ENCODE measurements around the gene AGAP3.

The AGAP3 gene

DNA sequence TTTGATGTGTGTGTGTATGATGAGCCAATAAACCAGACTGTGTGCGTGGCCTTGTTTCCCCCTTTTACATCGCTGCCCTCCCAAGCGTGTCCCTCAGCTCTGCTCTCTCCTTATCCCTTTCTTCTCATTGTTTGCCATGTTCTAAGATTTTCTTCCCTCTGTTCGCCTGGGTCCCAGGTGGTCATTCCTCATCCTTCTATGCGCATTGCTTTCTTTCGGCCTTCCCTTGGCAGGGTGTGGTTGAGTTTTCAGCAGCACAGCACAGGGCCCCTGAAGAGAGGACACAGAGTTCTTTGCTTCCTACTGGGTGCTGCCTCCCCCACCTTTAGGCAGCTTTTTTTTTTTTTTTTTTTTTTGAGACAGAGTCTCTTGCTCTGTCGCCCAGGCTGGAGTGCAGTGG is 58.1 kb downstream of the AGAP3 start:
- no peak for DNase-seq (ENCODE audit: extremely low spot score, insufficient read length, low read depth)
- FAIRE-seq, result no peak

GRCh38 chr7:151146761-151147160 is 60.5 kb downstream of the AGAP3 start:
- DNase-seq (ENCODE audit: extremely low spot score, insufficient read length, low read depth), result no peak
- no peak for FAIRE-seq

DNA sequence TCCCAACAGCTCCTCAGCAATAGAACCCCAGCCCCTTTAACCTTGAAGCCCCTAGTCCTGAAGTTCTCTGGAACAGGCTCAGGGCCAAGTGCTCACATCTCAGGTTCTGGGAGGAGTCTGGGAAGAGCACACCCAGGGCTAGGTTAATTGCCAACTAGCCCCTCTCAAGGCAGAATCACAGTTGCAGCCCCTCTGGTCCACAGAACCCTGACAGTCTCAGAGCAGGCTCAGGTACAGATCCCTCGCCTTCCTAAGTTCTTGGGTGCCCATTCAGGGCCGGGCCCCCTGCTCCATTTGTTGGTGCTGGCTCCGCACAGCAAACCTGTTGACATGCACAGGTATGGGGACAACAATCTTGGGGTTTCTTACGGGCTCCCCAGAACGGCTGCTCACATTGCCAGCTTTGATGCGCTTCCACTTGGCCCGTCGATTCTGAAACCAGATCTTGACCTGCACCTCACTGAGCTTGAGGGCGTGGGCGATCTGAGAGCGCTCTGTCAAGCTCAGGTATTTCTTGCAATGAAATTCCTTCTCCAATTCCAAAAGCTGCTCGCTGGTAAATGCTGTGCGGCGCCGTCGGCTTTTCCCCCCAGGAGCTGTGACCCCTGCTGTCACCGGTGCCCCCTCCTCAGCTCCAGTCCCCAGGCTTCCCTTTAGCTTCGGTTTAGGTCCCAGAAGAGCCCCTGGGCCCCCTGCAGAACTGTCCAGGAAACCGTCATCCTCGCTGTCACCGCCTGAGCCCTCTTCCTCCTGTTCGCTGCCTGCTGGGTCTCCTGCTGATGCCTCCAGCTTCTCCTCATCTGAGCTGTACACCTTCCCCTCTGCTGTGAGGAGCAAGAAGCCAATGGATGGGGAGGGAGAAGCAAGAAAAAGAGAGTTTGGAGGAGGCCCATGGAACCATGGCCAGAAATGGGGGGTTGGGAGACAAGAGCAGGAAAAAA is 62.3 kb downstream of the AGAP3 start:
- DNase-seq (ENCODE audit: extremely low spot score, insufficient read length, low read depth), result no peak
- no peak for FAIRE-seq

GRCh38 chr7:151150388-151150787 is 64.1 kb downstream of the AGAP3 start:
- DNase-seq (ENCODE audit: extremely low spot score, insufficient read length, low read depth) (no peak), FAIRE-seq (no peak)

DNA sequence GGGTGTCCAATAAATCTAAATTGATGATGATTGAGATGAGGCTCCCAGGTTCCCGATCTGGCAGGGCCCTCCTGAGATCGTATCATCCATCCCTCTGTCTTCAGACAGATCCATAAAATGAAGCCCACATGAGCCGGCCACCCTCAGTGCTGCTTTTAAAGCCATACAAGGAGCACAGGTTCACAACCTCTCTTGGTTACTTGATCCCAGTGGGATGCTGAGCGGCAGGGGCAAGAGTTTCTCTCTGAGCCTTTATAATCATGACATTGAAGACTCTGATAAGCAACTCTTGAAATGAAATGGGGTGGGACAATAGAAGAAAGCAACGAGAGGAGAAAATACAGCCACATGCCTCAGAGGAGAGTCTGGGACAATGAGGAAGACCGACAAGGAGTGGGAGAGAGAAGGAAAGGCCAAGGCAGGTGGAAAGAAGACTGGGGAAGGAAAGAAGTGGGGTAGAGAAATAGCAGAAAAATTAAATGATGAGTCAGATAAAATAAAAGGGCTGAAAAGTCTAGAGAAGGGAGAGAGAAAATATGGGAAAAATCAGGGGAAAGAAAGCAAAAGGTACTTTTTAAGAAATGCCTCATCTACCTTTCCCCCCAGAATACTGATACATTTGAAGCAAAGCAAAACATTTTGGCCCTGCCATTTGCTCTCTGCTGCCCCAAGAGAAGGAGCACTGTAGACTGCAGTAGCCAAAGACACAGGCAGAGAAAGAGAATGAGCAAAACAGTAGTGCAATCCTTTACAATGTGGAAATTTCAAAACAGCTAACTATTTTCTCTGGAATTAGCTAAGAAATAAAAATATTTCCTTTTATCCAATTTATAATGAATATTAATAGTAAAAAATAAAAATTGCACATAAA is 66.6 kb downstream of the AGAP3 start:
- DNase-seq (ENCODE audit: extremely low spot score, insufficient read length, low read depth), result no peak
- FAIRE-seq, result no peak

DNA sequence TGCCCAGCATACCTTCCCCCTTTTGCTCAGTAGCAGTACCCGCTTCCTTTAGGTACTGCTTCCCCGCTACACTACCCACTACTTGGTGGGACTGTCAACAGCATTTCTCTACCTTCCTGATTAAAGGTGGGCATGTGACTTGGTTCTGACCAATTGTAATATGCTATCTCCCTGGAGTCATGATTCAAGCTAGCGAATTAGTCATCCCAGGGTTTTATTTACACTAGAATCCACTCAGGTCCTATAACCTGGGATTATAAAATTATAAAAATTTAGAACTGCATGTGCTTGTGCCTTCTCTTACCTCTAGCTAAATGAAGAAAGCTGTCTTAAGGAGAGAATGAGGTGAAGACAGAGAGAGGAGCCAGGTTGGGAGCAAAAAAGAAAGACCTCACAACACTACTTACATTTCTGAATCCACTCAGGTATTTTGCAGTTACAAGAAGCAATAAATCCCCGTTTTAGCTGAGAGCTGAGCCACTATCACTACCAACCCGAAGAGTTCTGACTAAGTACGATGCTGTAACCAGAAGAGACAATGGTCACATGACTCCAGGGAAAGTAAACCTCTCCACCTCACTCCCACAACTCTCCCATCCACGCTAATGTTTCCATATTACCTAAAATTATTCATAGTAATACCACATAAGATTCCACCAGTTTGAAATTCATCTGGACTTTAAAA is 71.5 kb downstream of the AGAP3 start:
- FAIRE-seq (no peak), DNase-seq (ENCODE audit: extremely low spot score, insufficient read length, low read depth) (no peak)

GRCh38 chr7:151161757-151162156 is 75.5 kb downstream of the AGAP3 start:
- no peak for FAIRE-seq
- no peak for DNase-seq (ENCODE audit: extremely low spot score, insufficient read length, low read depth)

- no peak for DNase-seq (ENCODE audit: extremely low spot score, insufficient read length, low read depth)
- no peak for FAIRE-seq
Observed at GRCh38 chr7:151166629-151167196, 80.4 kb downstream of the AGAP3 start.

- no peak for DNase-seq (ENCODE audit: extremely low spot score, insufficient read length, low read depth)
- no peak for FAIRE-seq
Observed at GRCh38 chr7:151167197-151167961, 81.1 kb downstream of the AGAP3 start, which contains the start of gene GBX1. Gene GBX1, minus strand, starts transcription at chr7:151167694. Its CDS starts 146 bp downstream, at chr7:151167548.

- DNase-seq (ENCODE audit: extremely low spot score, insufficient read length, low read depth), result peak; percentile 35
- no peak for FAIRE-seq
Observed at GRCh38 chr7:151168003-151168786, 81.9 kb downstream of the AGAP3 start.

DNA sequence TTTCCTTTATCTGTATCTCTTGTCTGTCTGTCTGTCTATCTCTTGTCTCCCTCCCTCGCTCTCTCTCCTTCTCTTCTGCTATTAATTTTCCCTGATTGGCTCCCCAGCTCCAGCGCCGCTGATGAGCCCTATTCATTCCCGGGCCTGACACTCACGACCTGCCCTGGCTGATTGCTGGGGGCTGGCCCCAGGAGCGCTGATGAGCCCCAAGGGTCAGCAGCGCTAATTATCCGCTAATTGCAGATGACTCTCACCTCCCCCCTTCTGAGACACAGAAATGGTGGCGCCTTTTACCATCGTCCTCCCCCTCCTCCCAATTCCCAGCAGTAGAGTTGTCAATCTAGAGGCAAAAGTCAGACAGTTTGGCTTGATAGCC is 82.5 kb downstream of the AGAP3 start:
- DNase-seq (ENCODE audit: extremely low spot score, insufficient read length, low read depth) (no peak), FAIRE-seq (no peak)

- FAIRE-seq (peak; percentile 92), DNase-seq (ENCODE audit: extremely low spot score, insufficient read length, low read depth) (peak; percentile 85)
Observed at GRCh38 chr7:151172273-151173141, 86.2 kb downstream of the AGAP3 start.

DNA sequence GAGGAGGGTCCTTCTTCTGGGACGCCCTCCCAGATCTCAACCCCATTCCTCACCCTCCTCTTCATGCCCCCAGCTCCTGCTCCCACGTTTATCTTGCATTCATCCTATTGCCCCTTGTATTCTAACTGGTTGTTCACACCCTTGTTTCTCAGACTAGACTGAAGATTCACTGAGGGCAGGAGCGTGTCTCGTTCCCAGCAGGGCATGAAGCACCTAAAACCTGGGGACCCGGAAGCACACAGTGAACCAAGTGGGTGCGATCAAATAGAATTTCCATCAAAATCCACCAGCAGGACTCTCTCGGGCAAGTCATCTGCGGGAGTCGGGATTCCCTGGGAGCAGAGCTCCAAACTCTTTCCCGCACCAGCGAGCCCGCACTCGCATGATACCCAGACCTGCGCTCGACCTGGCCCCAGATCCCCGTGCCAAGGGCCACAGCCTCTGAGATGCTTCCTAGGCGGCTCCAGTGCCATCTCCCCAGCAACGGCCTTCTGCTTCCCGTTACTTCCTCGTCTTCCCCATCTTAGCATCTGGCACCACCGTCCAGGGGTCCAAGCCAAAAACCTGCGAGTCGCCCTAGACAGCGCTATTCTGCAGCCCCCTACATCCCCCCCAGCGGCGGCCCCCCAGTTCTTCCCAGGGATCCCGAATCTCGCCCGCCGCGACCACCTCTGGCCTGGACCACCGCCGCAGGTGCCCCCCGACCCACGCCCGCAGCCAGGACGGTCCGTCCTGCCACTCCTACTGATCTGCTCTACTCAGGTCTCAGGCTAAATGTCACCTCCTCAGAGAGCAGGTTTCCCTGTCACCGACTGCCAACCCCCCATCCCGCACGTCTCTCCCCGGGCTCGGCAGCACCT is 87.3 kb downstream of the AGAP3 start:
- no peak for DNase-seq (ENCODE audit: extremely low spot score, insufficient read length, low read depth)
- FAIRE-seq, result no peak

DNA sequence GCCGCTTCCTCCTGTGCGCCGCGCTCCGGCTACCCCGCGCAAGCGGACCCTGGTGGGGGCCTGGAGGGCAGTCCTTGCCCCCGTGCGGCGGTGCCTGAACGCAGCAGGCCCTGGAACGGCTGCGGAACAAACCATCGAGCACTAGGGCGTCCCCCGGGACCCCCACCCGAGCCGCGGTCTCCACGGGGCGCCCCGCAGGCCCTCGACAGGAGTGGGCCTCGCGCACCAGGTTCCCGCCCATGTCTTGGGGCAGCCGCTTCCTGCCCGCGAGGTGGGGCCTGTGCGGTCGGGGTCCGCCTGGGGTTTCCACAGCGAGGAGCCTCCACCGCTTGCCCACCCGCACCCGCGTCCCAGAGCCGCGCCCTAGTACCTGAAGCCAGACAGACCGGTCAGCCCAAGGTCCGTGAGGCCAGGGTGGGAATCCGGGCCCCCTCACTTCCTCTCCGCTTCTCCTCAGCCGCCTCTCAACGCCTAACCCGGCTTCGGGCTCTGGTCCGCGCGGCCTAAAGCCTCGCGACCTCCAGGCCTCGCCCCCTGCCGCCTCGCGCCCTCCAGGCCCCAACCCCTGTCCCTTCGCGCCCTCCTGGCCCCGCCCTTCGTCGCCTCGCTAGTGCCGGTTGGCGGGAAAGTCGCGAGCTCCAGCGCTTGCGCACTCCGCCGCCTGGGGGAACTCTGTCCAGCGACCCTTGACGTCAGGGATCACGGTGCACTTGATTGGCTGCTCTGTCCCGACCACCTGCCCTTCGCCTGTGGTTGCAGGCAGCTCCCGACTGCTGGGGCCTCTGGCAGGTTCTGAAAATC is 88.2 kb downstream of the AGAP3 start:
- DNase-seq (ENCODE audit: extremely low spot score, insufficient read length, low read depth) (no peak), FAIRE-seq (no peak)

GRCh38 chr7:151175047-151175792 is 88.9 kb downstream of the AGAP3 start:
- FAIRE-seq (no peak), DNase-seq (ENCODE audit: extremely low spot score, insufficient read length, low read depth) (no peak)

All from GM18507 (cell line).